GM19395 (cell line): ENCODE measurements around the gene ADCY10.
"Not testable (repeated sequence)": the region's sequence is repeated elsewhere in the genome, so short reads cannot be mapped to it uniquely, and the experiment has no call there.

ENCODE experiments used
- ATAC-seq: cut with Tn5 transposase; IDR thresholded peaks from one replicate; pipeline ENCODE4 v1.9.1; 2021; ENCODE audit warnings: mild to moderate bottlenecking, moderate library complexity; ENCODE audit not compliant: unreplicated experiment

Gene ADCY10

GRCh38 chr1:167862432-167863076, 51.4 kb downstream of the ADCY10 start:
- ATAC-seq: no peak

- ATAC-seq: no peak
Observed at GRCh38 chr1:167861664-167862381, 52.1 kb downstream of the ADCY10 start.

GRCh38 chr1:167860231-167860923, 53.6 kb downstream of the ADCY10 start:
- ATAC-seq: no peak

GRCh38 chr1:167856711-167857418, 57.1 kb downstream of the ADCY10 start:
- no peak for ATAC-seq

GRCh38 chr1:167854184-167854583, 59.8 kb downstream of the ADCY10 start:
- ATAC-seq: no peak

- no peak for ATAC-seq
Observed at GRCh38 chr1:167849666-167850065, 64.3 kb downstream of the ADCY10 start.

GRCh38 chr1:167842872-167843271, 71.1 kb downstream of the ADCY10 start:
- ATAC-seq: no peak

GRCh38 chr1:167841530-167841929, 72.4 kb downstream of the ADCY10 start:
- no peak for ATAC-seq

GRCh38 chr1:167839009-167839408, 74.9 kb downstream of the ADCY10 start:
- no peak for ATAC-seq

- ATAC-seq: no peak
Observed at GRCh38 chr1:167837326-167837725, 76.6 kb downstream of the ADCY10 start.

GRCh38 chr1:167836197-167836596, 77.7 kb downstream of the ADCY10 start:
- no peak for ATAC-seq

GRCh38 chr1:167833904-167834303, 80.0 kb downstream of the ADCY10 start:
- ATAC-seq: no peak

GRCh38 chr1:167832693-167833092, 81.2 kb downstream of the ADCY10 start:
- ATAC-seq: no peak

GRCh38 chr1:167830668-167831067, 83.3 kb downstream of the ADCY10 start:
- not testable (repeated sequence) for ATAC-seq

GRCh38 chr1:167829868-167830267, 84.1 kb downstream of the ADCY10 start:
- no peak for ATAC-seq

GRCh38 chr1:167826127-167826526, 87.8 kb downstream of the ADCY10 start:
- no peak for ATAC-seq

GRCh38 chr1:167825419-167826079, 88.4 kb downstream of the ADCY10 start:
- no peak for ATAC-seq

GRCh38 chr1:167824163-167824794, 89.7 kb downstream of the ADCY10 start:
- ATAC-seq: no peak

GRCh38 chr1:167821969-167822685, 91.8 kb downstream of the ADCY10 start:
- ATAC-seq: no peak

- ATAC-seq: no peak
Observed at GRCh38 chr1:167821356-167821685, 92.6 kb downstream of the ADCY10 start.
